GM19463 (cell line): ENCODE measurements around the gene ITPKB.
"Not testable (repeated sequence)": the region's sequence is repeated elsewhere in the genome, so short reads cannot be mapped to it uniquely, and the experiment has no call there.

Source experiments
- ATAC-seq: cut with Tn5 transposase; IDR thresholded peaks from one replicate; pipeline ENCODE4 v1.9.1; 2021; ENCODE audit warnings: mild to moderate bottlenecking, moderate library complexity; ENCODE audit not compliant: unreplicated experiment

The ITPKB gene

GRCh38 chr1:226732856-226733291 lies 6.2 kb downstream of the ITPKB start:
- no peak for ATAC-seq

- ATAC-seq = no peak
Measured at GRCh38 chr1:226731257-226731893, 7.7 kb downstream of the ITPKB start.

GRCh38 chr1:226730836-226731235 lies 8.2 kb downstream of the ITPKB start:
- no peak for ATAC-seq

- no peak for ATAC-seq
Measured at GRCh38 chr1:226730071-226730470, 9.0 kb downstream of the ITPKB start.

GRCh38 chr1:226728448-226728847 lies 10.6 kb downstream of the ITPKB start:
- ATAC-seq = no peak

DNA sequence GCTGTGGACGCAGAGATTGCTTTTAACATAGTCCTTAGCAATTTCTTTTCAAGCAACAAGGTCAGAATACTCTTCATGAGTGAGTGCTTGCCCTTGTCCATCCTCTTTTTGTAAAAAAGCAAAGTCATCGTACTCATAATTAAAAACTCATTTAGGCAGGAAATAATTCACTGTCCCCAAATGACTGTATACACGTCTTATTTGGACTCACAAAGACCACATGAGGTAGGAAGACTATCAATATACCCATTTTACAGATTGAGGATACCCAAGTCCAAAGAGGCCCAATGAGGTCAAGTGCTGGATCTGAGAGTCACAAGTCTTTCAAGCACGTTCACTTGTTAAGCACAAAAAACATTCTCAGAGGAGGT lies 13.2 kb downstream of the ITPKB start:
- ATAC-seq = no peak

- no peak for ATAC-seq
Measured at GRCh38 chr1:226723657-226724532, 15.2 kb downstream of the ITPKB start.

DNA sequence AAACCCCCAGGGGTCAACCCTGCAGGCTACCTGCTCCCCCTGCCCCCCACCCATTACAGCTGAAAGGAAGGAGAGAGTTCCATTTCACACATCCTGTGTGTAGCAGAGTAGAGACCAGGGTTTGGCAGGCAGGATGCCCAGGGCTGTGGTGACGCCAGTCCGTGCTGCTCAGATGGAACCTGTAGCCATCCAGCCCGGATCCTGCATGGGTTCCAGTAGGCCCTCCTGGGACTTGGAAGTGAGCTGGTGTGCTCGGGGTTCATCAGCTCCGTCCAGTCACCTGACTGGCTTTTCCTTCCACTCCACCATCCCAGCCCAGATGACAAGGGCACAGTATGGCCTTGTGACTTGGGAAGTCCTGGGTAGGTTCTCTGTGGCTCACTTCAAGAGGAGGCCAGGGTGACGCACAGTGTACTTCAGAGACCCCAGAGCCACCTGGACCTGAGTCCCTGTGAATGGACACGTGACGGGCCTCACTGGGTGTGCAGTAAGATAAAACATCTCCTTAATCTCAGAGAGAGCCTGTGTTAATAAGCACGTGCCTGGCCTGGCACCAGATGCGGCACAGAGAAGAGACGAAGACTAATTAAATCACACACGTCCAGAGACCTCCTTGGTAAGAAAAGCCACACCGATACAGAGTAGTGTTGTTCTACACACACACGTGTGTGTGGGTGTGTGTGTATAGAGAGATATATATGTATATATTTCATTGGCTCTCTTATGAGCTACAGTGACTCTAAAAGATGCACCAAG lies 16.0 kb downstream of the ITPKB start:
- no peak for ATAC-seq

- ATAC-seq = no peak
Measured at GRCh38 chr1:226722240-226722900, 16.7 kb downstream of the ITPKB start.

GRCh38 chr1:226720574-226720973 lies 18.5 kb downstream of the ITPKB start:
- not testable (repeated sequence) for ATAC-seq

GRCh38 chr1:226719596-226720387 lies 19.3 kb downstream of the ITPKB start:
- no peak for ATAC-seq

- no peak for ATAC-seq
Measured at GRCh38 chr1:226717256-226717909, 21.7 kb downstream of the ITPKB start.

DNA sequence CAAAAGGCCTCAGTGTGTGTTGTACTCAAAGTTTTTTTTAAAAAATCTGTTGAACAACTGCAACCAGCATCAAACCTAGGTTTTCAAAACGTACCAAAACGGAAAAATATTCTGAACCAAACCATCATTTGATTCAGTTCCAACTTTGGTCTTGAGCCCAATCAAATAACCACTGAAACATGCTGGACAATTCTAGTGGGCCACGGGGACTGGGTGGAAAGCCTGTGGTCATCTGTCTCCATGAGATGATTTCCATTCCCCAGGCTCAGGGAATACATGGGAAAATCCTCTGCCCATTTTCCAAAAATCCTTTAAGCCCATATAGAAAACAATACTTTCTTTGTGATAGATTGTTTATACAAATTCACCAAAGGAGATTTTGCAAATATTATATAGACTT lies 22.5 kb downstream of the ITPKB start:
- no peak for ATAC-seq

- ATAC-seq = no peak
Measured at GRCh38 chr1:226714148-226714547, 24.9 kb downstream of the ITPKB start.

GRCh38 chr1:226712742-226713419 lies 26.2 kb downstream of the ITPKB start:
- no peak for ATAC-seq

DNA sequence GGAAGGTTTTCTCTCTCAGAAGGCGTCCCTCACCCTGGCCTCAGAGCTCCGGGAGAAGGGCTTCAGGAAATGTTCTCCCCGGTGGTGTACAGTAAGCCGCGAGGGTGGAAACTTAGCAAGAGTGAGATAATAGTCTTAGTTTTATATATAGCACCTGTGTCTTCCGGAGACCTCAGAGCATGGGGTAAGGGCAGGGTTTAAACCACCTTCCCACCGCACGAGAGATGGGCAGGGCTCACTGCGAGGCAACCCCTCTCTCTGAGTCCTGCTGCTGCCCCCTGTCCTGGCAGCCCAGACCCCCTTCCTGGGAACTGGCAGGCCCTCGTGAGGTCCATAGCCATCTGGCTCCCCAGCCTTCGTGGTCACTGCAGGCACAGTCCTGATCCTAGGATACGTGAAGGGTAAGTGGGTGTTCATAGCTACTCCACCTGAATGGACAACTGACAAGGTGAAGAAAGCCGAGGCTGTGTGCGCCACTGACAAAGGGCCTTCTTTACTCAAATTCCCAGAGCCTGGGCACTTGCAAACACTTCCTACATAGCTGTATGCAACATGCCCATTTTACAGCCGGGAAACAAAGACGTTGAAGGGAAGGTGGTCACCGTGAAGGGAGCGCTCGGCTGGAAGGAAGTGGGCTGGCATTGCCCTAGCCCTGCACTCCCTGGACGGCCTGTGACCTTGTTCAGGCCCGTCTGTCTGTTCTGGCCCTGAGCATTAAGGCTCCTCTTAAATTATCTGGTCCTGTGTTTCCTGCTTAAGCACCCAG lies 26.9 kb downstream of the ITPKB start:
- ATAC-seq = peak; percentile 87

- no peak for ATAC-seq
Measured at GRCh38 chr1:226710501-226710900, 28.6 kb downstream of the ITPKB start.

- no peak for ATAC-seq
Measured at GRCh38 chr1:226709953-226710352, 29.1 kb downstream of the ITPKB start.
